Measurements from ENCODE around the gene ATXN1. TPM values are rescaled to one million over a fixed set of nuclear protein-coding genes. Genes with fewer than 3 reads are reported as not detected.
A peak's percentile ranks its signal among the peaks of the same experiment; 100 is the strongest.

ATXN1 gene
- total RNA-seq, 1 experiment from 2014 or later = 5.6 TPM

GRCh38 chr6:16336056-16336818 is 425.0 kb downstream of the ATXN1 start:
- no peak for DNase-seq
- no peaks in the 10 kb centered on the region for H3K36me3 Mint-ChIP-seq (ENCODE audit: insufficient read depth in 1 of 3, low read depth in 3 of 3)
- H3K27ac ChIP-seq (ENCODE audit: insufficient read length, low read depth, low read length) = no peak overlapping the region

More at GRCh38 chr6:16336056-16336818, 425.0 kb downstream of the ATXN1 start:
- Histone ChIP-seq H3K23me2 (ENCODE audit: insufficient read length, low read depth, low read length, poor library complexity, severe bottlenecking) (no peaks in the 10 kb centered on the region), H3K9me3 (ENCODE audit: control insufficient read depth, low read depth, low read length) (no peaks in the 10 kb centered on the region), H3K56ac (ENCODE audit: insufficient read length, low read depth, low read length) (no peak overlapping the region), H3K4me2 (ENCODE audit: insufficient read depth, insufficient read length, low read length) (no peak overlapping the region), H2BK5ac (ENCODE audit: insufficient read length, low read length) (no peak overlapping the region), H2AK5ac (ENCODE audit: insufficient read length, low read length) (no peak overlapping the region), H3K9ac (ENCODE audit: extremely low read depth, insufficient read length, low read length) (no peak overlapping the region), H3K79me1 (ENCODE audit: insufficient read depth, low read depth, low read length, poor library complexity, severe bottlenecking) (no peaks in the 10 kb centered on the region), H4K91ac (ENCODE audit: insufficient read length, low read depth, low read length) (no peak overlapping the region), H3K79me2 (ENCODE audit: insufficient read depth, low read length) (no peaks in the 10 kb centered on the region), H3K18ac (ENCODE audit: insufficient read length, low read depth, low read length) (no peak overlapping the region), H2BK15ac (ENCODE audit: low read depth, low read length) (no peak overlapping the region), H2BK12ac (ENCODE audit: insufficient read length, low read depth, low read length) (no peak overlapping the region), H3K27me3 (ENCODE audit: insufficient read depth, low read length) (no peaks in the 10 kb centered on the region), H2AFZ (ENCODE audit: low read length) (no peak overlapping the region), H3K4ac (ENCODE audit: low read depth, low read length) (no peak overlapping the region), H3T11ph (ENCODE audit: low read length) (no peak overlapping the region), H3K23ac (ENCODE audit: insufficient read length, low read depth, low read length) (no peak overlapping the region), H4K5ac (ENCODE audit: insufficient read length, low read depth, low read length) (no peak overlapping the region), H2BK120ac (ENCODE audit: low read depth, low read length, poor library complexity, severe bottlenecking) (no peak overlapping the region), H3K14ac (ENCODE audit: insufficient read depth, low read length) (0 out of 2 replicates have a peak overlapping the region, but pooled peaks have one; percentile 35), H4K20me1 (ENCODE audit: control insufficient read depth, insufficient read depth, insufficient read length) (no peaks in the 10 kb centered on the region), H3K4me1 (ENCODE audit: insufficient read depth, low read length) (0 out of 2 replicates have a peak, but pooled peaks cover 3% of the 10 kb centered on the region), H2BK20ac (ENCODE audit: low read depth, low read length, poor library complexity, severe bottlenecking) (no peak overlapping the region), H4K8ac (replicated peaks; ENCODE audit: insufficient read length, low read depth, low read length) (no peak overlapping the region)
- H3K27ac Mint-ChIP-seq = peak overlapping the region in 1 of 3 experiments; percentile 36; a peak in 1 of 7 replicates
- no peaks in the 10 kb centered on the region; a peak in 2 of 5 replicates for H3K9me3 Mint-ChIP-seq
- peaks cover 12% of the 10 kb centered on the region in 2 experiments for H3K4me1 Mint-ChIP-seq
- TF ChIP-seq CTCF (conservative IDR thresholded peaks at IDR 0.05) = peak; percentile 25; the same call in 1 of the 3 replicates
- H3K4me3 Mint-ChIP-seq = no peak overlapping the region
- no CpG with 5 or more reads among the region's 6 CpGs for WGBS (ENCODE audit: extremely low coverage, insufficient read length, low lambda C conversion rate)
- H3K27me3 Mint-ChIP-seq (ENCODE audit: low read depth) = no peaks in the 10 kb centered on the region; the same call in 1 of the 2 replicates
